Loucy (cell line): ENCODE data around the gene PACRG.

Experiments used
- H2AFZ ChIP-seq: fragments of 200-600 bp; sonication (generic); 2 replicates; pipeline ENCODE4 v1.6.0; 2016; ENCODE audit warnings: antibody characterized with exemption, mild to moderate bottlenecking, low read length, moderate library complexity
- H3F3A ChIP-seq: fragments of 200-600 bp; 2 replicates; pipeline ENCODE4 v1.6.0; 2016; ENCODE audit warnings: antibody characterized with exemption, low read depth, mild to moderate bottlenecking
- H3K27me3 ChIP-seq: fragments of 200-600 bp; sonication (generic); 2 replicates; pipeline ENCODE4 v1.6.1; 2014; ENCODE audit warnings: low read length, mild to moderate bottlenecking; ENCODE audit not compliant: insufficient read depth, poor library complexity, severe bottlenecking
- H3K36me3 ChIP-seq: fragments of 200-600 bp; sonication (generic); 2 replicates; pipeline ENCODE4 v1.6.1; 2016; ENCODE audit warnings: low read length; ENCODE audit not compliant: insufficient read depth
- H3K4me1 ChIP-seq: fragments of 200-600 bp; sonication (generic); 2 replicates; pipeline ENCODE4 v1.5.1; 2014; ENCODE audit warnings: low read length, mild to moderate bottlenecking; ENCODE audit not compliant: insufficient read depth, poor library complexity, severe bottlenecking
- H3K4me2 ChIP-seq: fragments of 200-600 bp; sonication (generic); 2 replicates; pipeline ENCODE4 v1.6.0; 2014; ENCODE audit warnings: antibody characterized with exemption, low read length, low read depth, mild to moderate bottlenecking; ENCODE audit not compliant: poor library complexity, severe bottlenecking
- H3K4me3 ChIP-seq: fragments of 200-600 bp; sonication (generic); 2 replicates; pipeline ENCODE4 v1.5.1; 2014; ENCODE audit warnings: low read length, mild to moderate bottlenecking, mixed read lengths; ENCODE audit not compliant: poor library complexity, severe bottlenecking
- H3K79me2 ChIP-seq: fragments of 200-600 bp; sonication (generic); 2 replicates; pipeline ENCODE4 v1.6.1; 2014; ENCODE audit warnings: low read length; ENCODE audit not compliant: insufficient read depth
- H3K9ac ChIP-seq: fragments of 200-600 bp; sonication (generic); 2 replicates; pipeline ENCODE4 v1.6.0; 2014; ENCODE audit warnings: mild to moderate bottlenecking, low read depth, low read length, moderate library complexity; ENCODE audit not compliant: poor library complexity, severe bottlenecking
- H3K9me2 ChIP-seq: fragments of 200-600 bp; sonication (generic); replicated peaks from 2 replicates; pipeline ENCODE4 v1.6.1; 2016; ENCODE audit warnings: low read depth, low read length, mixed read lengths
- H3K9me3 ChIP-seq: fragments of 200-600 bp; sonication (generic); 2 replicates; pipeline ENCODE4 v1.6.1; 2014; ENCODE audit warnings: mild to moderate bottlenecking, antibody characterized with exemption, low read length, low read depth; ENCODE audit not compliant: insufficient read depth
- H4K20me1 ChIP-seq: fragments of 200-600 bp; sonication (generic); 2 replicates; pipeline ENCODE4 v1.6.0; 2014; ENCODE audit warnings: antibody characterized with exemption, low read length, mild to moderate bottlenecking; ENCODE audit not compliant: insufficient read depth, poor library complexity, severe bottlenecking
- CTCF ChIP-seq: fragments of 200-600 bp; sonication (generic); conservative IDR thresholded peaks from 2 replicates; pipeline ENCODE4 v1.5.1; 2014; ENCODE audit warnings: mild to moderate bottlenecking, antibody characterized with exemption, low read length
- EZH2phosphoT487 ChIP-seq: fragments of 200-600 bp; IDR thresholded peaks from 2 replicates; pipeline ENCODE4 v1.6.1; 2018; ENCODE audit warnings: antibody characterized with exemption, mild to moderate bottlenecking, moderate library complexity, borderline replicate concordance

The PACRG gene

DNA sequence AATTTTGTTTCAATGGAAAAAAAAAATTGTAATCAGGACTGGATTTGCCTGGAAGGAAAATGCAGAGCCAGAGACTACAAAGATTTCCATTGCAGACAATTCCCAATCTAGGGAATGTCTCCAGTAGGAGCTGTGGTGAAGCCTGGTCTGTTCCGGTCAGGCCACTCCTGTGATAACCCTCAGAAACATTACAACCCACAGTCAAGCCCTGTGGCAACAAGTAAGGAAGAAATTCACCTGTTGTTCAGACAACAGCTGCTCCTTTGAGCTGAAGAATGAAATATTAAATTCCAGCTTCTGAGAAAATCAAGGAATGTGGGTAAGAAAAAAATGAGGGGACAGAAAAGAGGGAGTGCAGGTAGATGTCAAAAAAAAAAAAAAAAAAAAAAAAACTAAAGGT is 8.2 kb upstream of the PACRG start:
- Histone ChIP-seq H3K4me3 (no peak overlapping the region), H2AFZ (no peak overlapping the region), H3K36me3 (no peaks in the 10 kb centered on the region), H3K4me2 (no peak overlapping the region), H3K79me2 (no peaks in the 10 kb centered on the region), H3K9me2 (no peaks in the 10 kb centered on the region), H4K20me1 (no peaks in the 10 kb centered on the region), H3F3A (no peaks in the 10 kb centered on the region), H3K9me3 (no peaks in the 10 kb centered on the region), H3K27me3 (no peaks in the 10 kb centered on the region), H3K9ac (no peak overlapping the region), H3K4me1 (no peaks in the 10 kb centered on the region)
- TF ChIP-seq EZH2phosphoT487: no peak
- no peak for TF ChIP-seq CTCF

- H3K9me3 ChIP-seq: no peaks in the 10 kb centered on the region
- H3K36me3 ChIP-seq: no peaks in the 10 kb centered on the region
- no peak overlapping the region for H3K4me2 ChIP-seq
- no peaks in the 10 kb centered on the region for H3K4me1 ChIP-seq
- no peaks in the 10 kb centered on the region for H3F3A ChIP-seq
- no peaks in the 10 kb centered on the region for H3K27me3 ChIP-seq
- H3K4me3 ChIP-seq: no peak overlapping the region
- no peak overlapping the region for H3K9ac ChIP-seq
- no peaks in the 10 kb centered on the region for H3K9me2 ChIP-seq
- H2AFZ ChIP-seq: no peak overlapping the region
- H4K20me1 ChIP-seq: no peaks in the 10 kb centered on the region
- H3K79me2 ChIP-seq: no peaks in the 10 kb centered on the region
- TF ChIP-seq EZH2phosphoT487: no peak
- no peak for TF ChIP-seq CTCF
These were observed 6.4 kb upstream of the PACRG start for GRCh38 chr6:162721404-162721687.

DNA sequence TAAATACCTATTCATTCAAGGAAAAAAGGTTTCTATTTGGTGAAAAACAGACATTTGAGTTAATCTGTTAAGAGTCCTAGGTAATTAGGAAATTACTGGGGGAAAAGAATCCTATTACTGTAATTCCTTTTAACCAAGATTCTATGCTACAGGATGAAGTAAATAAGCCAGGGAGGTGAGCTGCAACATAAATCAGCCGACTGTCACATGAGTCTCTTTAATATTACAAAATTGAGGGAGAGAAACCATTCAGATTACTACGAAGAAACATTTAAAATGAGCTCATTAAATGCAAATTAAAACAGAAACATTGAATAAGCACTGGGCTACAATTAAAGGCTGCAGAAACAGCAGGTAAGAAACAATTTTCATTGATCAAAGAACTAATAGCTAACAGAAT is 5.5 kb upstream of the PACRG start:
- Histone ChIP-seq H4K20me1 (no peaks in the 10 kb centered on the region), H3K36me3 (no peaks in the 10 kb centered on the region), H2AFZ (no peak overlapping the region), H3K4me2 (no peak overlapping the region), H3K4me3 (no peak overlapping the region), H3K27me3 (no peaks in the 10 kb centered on the region), H3K79me2 (no peaks in the 10 kb centered on the region), H3K9ac (no peak overlapping the region), H3K9me3 (no peaks in the 10 kb centered on the region), H3K4me1 (no peaks in the 10 kb centered on the region), H3K9me2 (no peaks in the 10 kb centered on the region), H3F3A (no peaks in the 10 kb centered on the region)
- TF ChIP-seq CTCF (no peak), EZH2phosphoT487 (no peak)
